Measurements from ENCODE around the gene COQ2.
A peak's percentile ranks its signal among the peaks of the same experiment; 100 is the strongest.
"Not testable (repeated sequence)": the region's sequence is repeated elsewhere in the genome, so short reads cannot be mapped to it uniquely, and the experiment has no call there.

Gene COQ2

GRCh38 chr4:83284193-83285054 lies at the start of gene COQ2:
COQ2 (minus strand) TSS chr4:83284798; CDS start chr4:83284764, 34 bp downstream.
- DNase-seq (ENCODE audit: low read depth): peak; percentile 91

GRCh38 chr4:83331956-83332355 lies 47.4 kb upstream of the COQ2 start:
- DNase-seq (ENCODE audit: low read depth): no peak

DNA sequence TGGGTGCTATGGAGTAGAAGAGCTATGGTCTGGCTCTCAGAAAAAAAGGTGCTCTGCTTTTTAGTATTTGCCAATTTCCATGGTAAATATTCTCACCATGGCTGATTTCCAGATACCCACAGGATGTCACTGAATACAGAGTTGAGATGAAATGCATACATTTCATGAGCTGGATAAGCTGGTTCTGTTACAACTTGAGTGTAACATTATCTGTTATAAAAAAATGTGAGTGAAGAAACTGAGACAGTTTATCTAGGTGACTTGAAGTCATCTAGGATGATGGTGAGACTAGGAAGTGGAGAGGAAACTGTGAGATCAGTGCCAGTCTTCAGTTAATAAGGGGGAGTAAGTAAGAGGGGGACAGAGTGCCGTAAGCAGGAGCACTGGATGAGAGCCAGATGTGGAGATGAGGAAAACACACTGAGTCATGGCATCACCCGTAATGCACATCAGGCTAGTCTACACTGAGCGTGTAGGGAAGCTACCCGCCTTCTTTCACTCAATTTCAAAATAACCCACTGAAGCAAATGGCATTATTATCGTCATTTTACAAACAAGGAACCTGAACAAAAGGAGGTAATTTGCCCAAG lies 45.0 kb upstream of the COQ2 start:
- no peak for DNase-seq (ENCODE audit: low read depth)

- no peak for DNase-seq (ENCODE audit: low read depth)
These were observed 44.1 kb upstream of the COQ2 start for GRCh38 chr4:83328521-83329187.

- DNase-seq (ENCODE audit: low read depth): no peak
These were observed 41.9 kb upstream of the COQ2 start for GRCh38 chr4:83326546-83326945.

DNA sequence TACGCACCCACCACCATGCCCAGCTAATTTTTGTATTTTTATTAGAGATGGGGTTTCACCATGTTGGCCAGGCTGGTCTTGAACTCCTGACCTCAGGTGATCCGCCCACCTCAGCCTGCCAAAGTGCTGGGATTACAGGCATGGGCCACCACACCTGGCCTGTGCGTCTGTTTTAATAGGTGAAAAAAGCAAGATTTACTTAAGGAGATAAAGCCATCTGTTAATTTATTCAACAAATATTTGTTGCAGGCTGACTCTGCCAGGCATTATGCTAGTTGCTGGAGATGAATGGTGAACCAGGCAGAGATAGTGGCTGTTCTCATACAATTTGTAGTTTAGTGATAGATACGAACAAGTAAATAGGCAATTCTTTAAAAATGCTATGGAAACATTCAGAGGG lies 40.7 kb upstream of the COQ2 start:
- not testable (repeated sequence) for DNase-seq (ENCODE audit: low read depth)

GRCh38 chr4:83323136-83323535 lies 38.5 kb upstream of the COQ2 start:
- DNase-seq (ENCODE audit: low read depth): no peak

DNA sequence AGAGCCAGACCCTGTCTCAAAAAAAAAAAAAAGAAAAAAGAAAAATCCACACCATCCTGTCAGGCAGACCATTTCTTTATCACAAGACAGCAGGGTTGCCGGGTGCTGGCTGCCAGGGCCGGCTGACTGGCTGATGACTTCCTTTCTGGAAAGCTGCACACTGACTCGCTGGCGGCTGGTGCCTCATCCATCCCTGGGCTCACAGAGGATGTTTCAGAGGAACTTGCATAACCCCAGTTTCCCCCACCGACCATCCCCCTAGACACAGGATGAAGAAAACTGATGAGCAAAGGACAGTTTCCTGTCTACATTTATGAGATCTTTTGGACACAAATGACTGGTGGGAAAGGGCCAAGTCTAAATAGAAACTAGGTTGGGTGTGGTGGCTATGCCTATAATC lies 36.0 kb upstream of the COQ2 start:
- no peak for DNase-seq (ENCODE audit: low read depth)

DNA sequence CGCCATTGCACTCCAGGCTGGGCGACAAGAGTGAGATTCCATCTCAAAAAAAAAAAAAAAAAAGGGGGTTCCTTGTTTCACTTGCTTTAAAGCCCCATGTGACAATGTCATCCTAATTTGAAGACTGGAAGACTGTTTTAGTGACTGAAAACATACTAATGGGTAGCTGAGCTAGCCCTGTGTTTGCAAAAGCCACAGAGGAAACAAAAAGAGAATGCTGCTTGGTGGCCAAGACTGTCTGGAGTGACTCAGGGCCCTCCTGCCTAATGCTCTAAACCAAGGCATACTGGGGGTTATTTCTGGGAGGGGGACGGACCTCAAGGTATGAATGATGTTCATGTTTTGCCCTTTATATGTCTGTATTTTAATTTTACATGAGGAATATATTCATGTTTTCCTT lies 34.1 kb upstream of the COQ2 start:
- no peak for DNase-seq (ENCODE audit: low read depth)

GRCh38 chr4:83317671-83318070 lies 33.1 kb upstream of the COQ2 start:
- DNase-seq (ENCODE audit: low read depth): no peak

DNA sequence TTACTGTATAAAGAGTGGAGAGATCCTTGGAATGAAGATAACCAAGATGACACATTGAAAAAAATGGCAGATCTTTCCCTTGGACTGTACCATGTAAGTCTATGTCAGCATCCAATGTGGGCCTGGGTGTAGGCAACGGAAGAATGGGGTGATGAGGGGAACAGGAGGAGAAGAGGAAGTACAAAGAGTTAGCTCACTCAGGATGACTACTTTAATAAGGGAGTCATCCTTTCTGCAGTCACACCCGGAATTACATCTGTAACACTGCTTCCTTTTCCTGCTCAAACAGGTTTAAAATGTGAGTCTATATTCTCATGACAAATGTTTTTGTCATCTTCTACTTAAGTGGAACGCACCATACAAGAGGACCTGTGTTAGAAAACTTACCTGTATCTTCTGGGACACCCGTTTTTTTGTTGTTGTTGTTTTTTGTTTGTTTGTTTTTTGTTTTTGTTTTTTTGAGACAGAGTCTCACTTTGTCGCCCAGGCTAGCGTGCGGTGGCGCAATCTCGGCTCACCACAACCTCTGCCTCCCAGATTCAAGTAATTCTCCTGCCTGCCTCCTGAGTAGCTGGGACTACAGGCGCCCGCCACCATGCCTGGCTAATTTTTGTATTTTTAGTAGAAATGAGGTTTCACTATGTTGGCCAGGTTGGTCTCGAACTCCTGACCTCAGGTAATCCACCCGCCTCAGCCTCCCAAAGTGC lies 32.0 kb upstream of the COQ2 start:
- DNase-seq (ENCODE audit: low read depth): no peak

DNA sequence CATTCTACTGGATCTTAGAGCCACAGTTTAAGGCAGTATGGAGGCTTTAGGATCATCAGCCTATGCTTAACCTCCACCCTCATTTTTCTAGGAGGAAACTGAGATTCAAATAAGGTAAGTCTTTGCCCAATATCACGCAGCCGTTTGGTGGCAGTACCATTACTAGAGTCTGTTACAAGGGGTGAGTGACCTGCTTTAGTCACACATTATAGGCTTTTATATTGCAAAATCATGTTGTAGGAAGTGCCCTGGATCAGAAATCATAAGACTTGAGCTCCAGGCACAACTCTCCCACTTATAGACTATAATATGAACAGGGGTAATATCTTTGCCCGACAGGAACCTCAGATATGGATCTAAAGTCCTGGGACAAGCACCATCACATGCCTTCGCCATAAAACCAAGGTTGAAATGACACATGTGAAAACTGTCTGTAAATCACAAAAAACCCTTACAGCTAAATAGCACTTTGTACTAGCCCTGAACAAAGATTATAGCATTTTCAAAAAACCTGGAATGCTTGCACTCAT lies 30.8 kb upstream of the COQ2 start:
- no peak for DNase-seq (ENCODE audit: low read depth)

DNA sequence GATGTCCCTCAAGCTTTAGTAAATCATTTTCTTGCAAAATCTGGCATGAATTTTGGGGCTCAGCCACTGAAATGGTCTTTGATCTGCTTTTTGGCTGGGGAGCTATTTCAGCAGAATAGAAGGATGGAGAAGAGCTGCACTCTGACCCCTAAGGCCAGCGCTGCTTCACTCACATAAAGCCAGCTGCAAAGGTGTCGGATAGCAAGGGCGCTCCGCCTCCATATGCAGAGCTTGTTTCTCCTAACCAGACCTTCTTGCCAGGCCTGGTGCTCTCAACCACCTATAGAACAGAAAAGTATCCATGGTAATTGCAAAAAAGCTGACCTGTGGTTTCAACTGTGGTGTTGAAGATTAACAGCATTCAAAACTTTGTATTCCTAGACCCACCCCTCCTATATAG lies 24.1 kb upstream of the COQ2 start:
- no peak for DNase-seq (ENCODE audit: low read depth)

DNA sequence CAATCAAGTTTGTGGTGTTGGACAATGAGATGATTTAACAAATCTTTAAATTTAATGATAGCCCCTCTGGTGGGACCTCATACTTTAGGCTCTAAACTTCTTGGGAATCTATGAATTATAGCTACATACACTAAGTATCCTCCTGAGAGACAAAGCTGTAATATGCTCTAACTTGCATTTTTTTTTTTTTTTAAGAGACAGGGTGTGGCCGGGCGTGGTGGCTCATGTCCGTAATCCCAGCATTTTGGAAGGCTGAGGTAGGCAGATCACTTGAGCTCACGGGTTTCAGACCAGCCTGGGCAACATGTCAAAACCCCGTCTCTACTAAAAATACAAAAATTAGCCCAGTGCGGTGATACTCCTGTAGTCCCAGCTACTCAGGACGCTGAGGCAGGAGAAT lies 23.3 kb upstream of the COQ2 start:
- no peak for DNase-seq (ENCODE audit: low read depth)

- DNase-seq (ENCODE audit: low read depth): no peak
These were observed 20.6 kb upstream of the COQ2 start for GRCh38 chr4:83305187-83305586.

GRCh38 chr4:83297548-83298260 lies 13.1 kb upstream of the COQ2 start:
- no peak for DNase-seq (ENCODE audit: low read depth)

GRCh38 chr4:83293305-83294046 lies 8.9 kb upstream of the COQ2 start:
- no peak for DNase-seq (ENCODE audit: low read depth)

GRCh38 chr4:83290059-83290774 lies 5.6 kb upstream of the COQ2 start:
- DNase-seq (ENCODE audit: low read depth): not testable (repeated sequence)

DNA sequence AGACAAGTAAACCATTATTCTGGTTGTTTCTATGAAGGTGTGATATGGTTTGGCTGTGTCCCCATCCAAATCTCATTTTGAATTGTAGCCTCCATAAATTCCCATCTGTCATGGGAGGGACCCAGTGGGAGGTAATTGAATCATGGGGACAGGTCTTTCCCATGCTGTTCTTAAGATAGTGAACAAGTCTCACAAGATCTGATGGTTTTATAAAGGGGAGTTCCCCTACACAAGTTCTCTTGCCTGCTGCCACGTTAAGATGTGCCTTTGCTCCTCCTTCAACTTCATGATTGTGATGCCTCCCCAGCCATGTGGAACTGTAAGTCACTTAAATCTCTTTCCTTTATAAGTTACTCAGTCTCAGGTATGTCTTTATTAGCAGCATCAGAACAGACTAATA lies 3.8 kb upstream of the COQ2 start:
- not testable (repeated sequence) for DNase-seq (ENCODE audit: low read depth)

- DNase-seq (ENCODE audit: low read depth): no peak
These were observed 433 bp upstream of the COQ2 start for GRCh38 chr4:83285055-83285407.

All from activated T-cell treated with anti-CD3 and anti-CD28 coated beads for 24 hours (primary cell).